Measurements from ENCODE around the gene TRIM54. TPM values are rescaled to one million over a fixed set of nuclear protein-coding genes. Genes with fewer than 3 reads are reported as not detected.

Gene TRIM54
- total and polyA plus RNA-seq, 2 donors (not counting 3 experiments of a cell fraction or from before 2014, with no cell fraction given) = 0.51 to 1.7 TPM

- FAIRE-seq = no peak
- H3K4me2 ChIP-seq (ENCODE audit: insufficient read depth, low read length) = no peak overlapping the region
Observed at GRCh38 chr2:27306573-27307286, 24.5 kb downstream of the TRIM54 start.

More at GRCh38 chr2:27306573-27307286, 24.5 kb downstream of the TRIM54 start:
- Histone ChIP-seq H2AFZ (ENCODE audit: low read depth, low read length) (no peak overlapping the region), H3K27me3 (ENCODE audit: control insufficient read depth in 2 of 2, insufficient read depth in 2 of 2, low read length in 2 of 2) (peaks cover 25 to 41% of the 10 kb centered on the region in 2 experiments), H4K20me1 (replicated peaks; ENCODE audit: control insufficient read depth, extremely low read depth, insufficient read depth, low read length) (no peaks in the 10 kb centered on the region), H3K27ac (ENCODE audit: insufficient read depth, low read depth, low read length) (no peak overlapping the region), H3K79me2 (ENCODE audit: control insufficient read depth, insufficient read depth, low read length) (no peaks in the 10 kb centered on the region), H3K9me3 (replicated peaks; ENCODE audit: control insufficient read depth, insufficient read depth, low read length) (no peaks in the 10 kb centered on the region), H3K4me1 (ENCODE audit: control insufficient read depth, extremely low read depth, insufficient read depth, low read length) (peaks cover 8% of the 10 kb centered on the region), H3K4me3 (replicated peaks in 1 of 3; ENCODE audit: insufficient read depth in 1 of 3, low read depth in 1 of 3, low read length in 3 of 3) (no peak overlapping the region), H3K9me1 (replicated peaks; ENCODE audit: control insufficient read depth, extremely low read depth, insufficient read depth, low read length) (no peaks in the 10 kb centered on the region), H3K9ac (replicated peaks; ENCODE audit: extremely low read depth, insufficient read depth, low read length) (no peak overlapping the region), H3K36me3 (ENCODE audit: control insufficient read depth in 2 of 2, extremely low read depth in 1 of 2, insufficient read depth in 2 of 2, low read length in 2 of 2) (no peaks in the 10 kb centered on the region)
- no TSS peak for BruUV-seq (replicated peaks)
- CTCF ChIA-PET = interaction anchor here (4.4 to 6.7 kb wide), 2 partner anchors 14 to 26 kb away, joined by 75 to 115 read pairs; partner anchors contain the start of gene TRIM54
- POLR2A ChIA-PET = no interaction called here
- dilution Hi-C loops (cut with MboI; ENCODE audit: extremely low pct_ligation_motif_present, low sequenced_read_pairs) = no loop called here
- intact Hi-C loops (cut with micrococcal nuclease) = no loop called here
- no peak for DNase-seq (ENCODE audit: low read depth, low spot score)
- TF ChIP-seq EZH2 (IDR thresholded peaks at IDR 0.05; ENCODE audit: borderline replicate concordance, low read depth, low read length, severe bottlenecking) (peak; percentile 28), CTCF (IDR thresholded peaks at IDR 0.05; ENCODE audit: extremely low read depth in 1 of 2, insufficient read depth in 1 of 2, low read depth in 1 of 2, low read length in 2 of 2) (no peak), POLR2AphosphoS5 (IDR thresholded peaks at IDR 0.05; ENCODE audit: insufficient read depth, low read depth, low read length) (no peak), POLR2A (IDR thresholded peaks at IDR 0.05; ENCODE audit: low read depth, low read length) (no peak), MAX (IDR thresholded peaks at IDR 0.05; ENCODE audit: insufficient read depth, insufficient read length) (no peak), JUN (IDR thresholded peaks at IDR 0.05; ENCODE audit: borderline replicate concordance, insufficient read depth, insufficient read length, low read depth) (no peak)
